Peyer's patch (tissue), 4 donors: Measurements from ENCODE around the gene GATAD2B. TPM values are rescaled to one million over a fixed set of nuclear protein-coding genes. Genes with fewer than 3 reads are reported as not detected.
A peak's percentile ranks its signal among the peaks of the same experiment; 100 is the strongest.

Experiments used
- DNase-seq, 3 donors: peaks; one replicate each; pipeline ENCODE4 v3.0.0-alpha.2; 2017 to 2019
- H3K27ac ChIP-seq, 4 donors: fragments of 200-600 bp; sonication (generic); one replicate each; pipeline ENCODE4 v1.5.1; 2016 to 2019
- H3K27me3 ChIP-seq, 2 donors: fragments of 200-600 bp; sonication (generic); one replicate each; pipeline ENCODE4 v1.5.1; 2019
- H3K36me3 ChIP-seq, 3 donors: fragments of 200-600 bp; sonication (generic); one replicate each; pipeline ENCODE4 v1.5.1; 2016 to 2019
- H3K4me1 ChIP-seq, 4 donors: fragments of 200-600 bp; sonication (generic); one replicate each; pipeline ENCODE4 v1.5.1; 2016 to 2019
- H3K4me3 ChIP-seq, 4 donors: fragments of 200-600 bp; sonication (generic); 1 replicate in 3 of 4; 2 replicates in 1 of 4; pipeline ENCODE4 v1.5.1; 2016 to 2019; ENCODE audit warnings: mild to moderate bottlenecking in 1 of 4
- H3K9me3 ChIP-seq, 4 donors: fragments of 200-600 bp; sonication (generic); one replicate each; pipeline ENCODE4 v1.5.1; 2016 to 2019; ENCODE audit warnings: mild to moderate bottlenecking in 1 of 4
- CTCF ChIP-seq, 6 experiments: fragments of 450-650 bp in 4 of 6; fragments of 200-600 bp in 2 of 6; sonication (generic) in 1 of 6; IDR thresholded peaks; one replicate each; pipeline ENCODE4 v1.5.1; 2017 to 2019; ENCODE audit warnings: antibody characterized with exemption in 6 of 6, mild to moderate bottlenecking in 3 of 6, moderate library complexity in 1 of 6
- POLR2A ChIP-seq, 2 donors: fragments of 450-650 bp; IDR thresholded peaks; one replicate each; pipeline ENCODE4 v1.5.1; 2017; ENCODE audit warnings: antibody characterized with exemption in 2 of 2, mild to moderate bottlenecking in 2 of 2, moderate library complexity in 2 of 2
- total RNA-seq, 4 donors: library from RNA; depleted of rRNA; stranded (reverse); fragments of >200 nt; gene quantifications; one replicate each; pipeline ENCODE4 v1.1.0, GENCODE V29; 2016

GATAD2B gene
- total RNA-seq, 4 donors from 2014 or later = 22.3 to 65.2 (median 24.7) TPM

DNA sequence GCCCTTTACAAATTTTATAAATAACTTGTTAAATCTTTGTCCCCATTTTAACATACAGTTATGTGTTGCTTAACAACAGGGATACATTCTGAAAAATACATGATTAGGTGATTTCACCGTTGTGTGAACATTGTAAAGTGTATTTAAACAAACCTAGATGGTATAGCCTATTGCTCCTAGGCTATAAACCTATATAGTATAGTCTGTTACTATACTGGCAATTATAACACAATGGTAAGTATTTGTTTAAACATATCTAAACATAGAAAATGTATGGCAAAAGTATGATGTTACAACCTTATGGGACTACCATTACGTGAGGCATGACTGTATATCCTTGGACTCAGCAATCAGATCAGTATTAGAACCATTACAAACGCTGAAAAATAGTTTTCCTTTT is 36.6 kb downstream of the GATAD2B start:
- Histone ChIP-seq H3K27me3 (no peaks in the 10 kb centered on the region), H3K36me3 (no peaks in the 10 kb centered on the region), H3K27ac (no peak overlapping the region), H3K4me1 (peaks cover 0 to 52% (median 7%) of the 10 kb centered on the region in 4 donors), H3K4me3 (no peak overlapping the region), H3K9me3 (no peaks in the 10 kb centered on the region)
- TF ChIP-seq POLR2A (IDR thresholded peaks at IDR 0.05) (no peak), CTCF (IDR thresholded peaks at IDR 0.05) (no peak)
- no peak for DNase-seq

DNA sequence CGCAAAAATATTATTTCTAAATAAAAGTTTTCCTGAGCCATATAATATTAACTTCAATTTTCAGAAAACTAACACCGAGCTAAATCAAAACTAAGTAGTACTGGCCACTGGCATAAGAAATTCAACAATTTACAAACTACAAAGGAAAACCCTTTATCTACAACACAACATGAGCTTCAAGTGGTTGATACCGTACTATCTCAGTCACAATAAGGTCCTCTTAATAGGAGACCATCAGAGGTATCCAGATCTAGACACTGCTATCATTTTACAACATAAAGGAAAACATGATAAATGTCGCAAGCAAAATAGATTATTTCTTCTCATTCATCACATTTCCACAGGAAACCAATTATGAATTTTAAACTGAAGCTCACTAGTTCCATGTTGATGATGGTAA is 39.5 kb downstream of the GATAD2B start:
- Histone ChIP-seq H3K4me3 (no peak overlapping the region), H3K36me3 (no peaks in the 10 kb centered on the region), H3K9me3 (no peaks in the 10 kb centered on the region), H3K4me1 (peaks cover 0 to 46% (median 4%) of the 10 kb centered on the region in 4 donors), H3K27ac (no peak overlapping the region), H3K27me3 (no peaks in the 10 kb centered on the region)
- no peak for DNase-seq
- TF ChIP-seq CTCF (IDR thresholded peaks at IDR 0.05) = no peak

DNA sequence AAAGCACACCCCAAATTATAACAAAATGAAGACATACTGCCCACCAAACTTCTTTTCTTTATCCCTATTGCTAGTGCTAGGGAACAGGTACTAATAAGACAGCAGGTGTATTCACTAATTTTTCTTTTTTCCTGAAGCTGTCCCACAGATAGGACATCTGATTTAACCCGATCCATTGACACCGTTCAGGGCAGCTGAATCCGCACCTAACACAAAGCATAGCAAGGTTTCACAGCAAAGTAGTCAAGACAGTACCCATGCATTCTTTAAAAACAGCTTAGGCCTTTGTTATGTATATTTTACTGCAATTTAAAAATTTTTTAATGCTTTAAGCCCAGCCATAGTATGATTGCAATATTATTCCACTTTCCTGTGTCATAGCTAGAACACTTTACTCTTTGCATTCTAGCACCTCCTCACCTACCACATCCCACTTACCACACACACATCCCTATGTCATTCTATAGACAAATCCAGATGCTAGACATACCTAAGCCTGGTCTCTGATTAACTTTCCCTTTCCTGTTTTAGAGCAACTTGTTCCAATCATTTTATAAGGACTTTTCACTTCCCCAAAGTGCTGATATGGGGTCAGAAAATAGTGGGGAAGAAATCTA is 40.4 kb downstream of the GATAD2B start:
- TF ChIP-seq POLR2A (IDR thresholded peaks at IDR 0.05) (no peak), CTCF (IDR thresholded peaks at IDR 0.05) (no peak)
- DNase-seq = no peak
- no peak overlapping the region for H3K4me3 ChIP-seq
- no peak overlapping the region for H3K27ac ChIP-seq
- H3K4me1 ChIP-seq = peaks cover 0 to 38% (median 4%) of the 10 kb centered on the region in 4 donors
- H3K9me3 ChIP-seq = no peaks in the 10 kb centered on the region
- H3K27me3 ChIP-seq = no peaks in the 10 kb centered on the region
- H3K36me3 ChIP-seq = no peaks in the 10 kb centered on the region

DNA sequence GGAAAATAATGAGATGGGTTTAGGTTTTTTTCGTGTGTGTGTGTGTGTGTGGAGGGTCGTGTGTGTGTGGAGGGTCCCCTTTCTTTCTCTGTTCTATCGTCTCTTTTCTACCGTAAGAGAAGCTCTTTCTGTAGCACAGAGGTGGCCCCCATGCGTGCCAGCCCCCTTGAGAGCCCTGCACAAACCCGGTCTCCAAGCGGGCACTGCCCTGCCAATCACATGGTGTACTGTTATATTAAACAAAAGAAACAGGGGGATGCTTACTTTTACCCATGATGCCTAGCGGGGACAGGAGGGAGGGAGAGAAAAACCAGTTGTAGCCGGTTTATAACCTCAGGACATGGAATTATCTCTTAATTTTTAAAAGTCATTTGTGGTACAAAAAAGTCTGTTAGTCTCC is 41.0 kb downstream of the GATAD2B start:
- H3K27me3 ChIP-seq = no peaks in the 10 kb centered on the region
- no peaks in the 10 kb centered on the region for H3K9me3 ChIP-seq
- DNase-seq = no peak
- H3K4me1 ChIP-seq = peaks cover 0 to 33% (median 4%) of the 10 kb centered on the region in 4 donors
- H3K36me3 ChIP-seq = no peaks in the 10 kb centered on the region
- H3K4me3 ChIP-seq = no peak overlapping the region
- TF ChIP-seq CTCF (IDR thresholded peaks at IDR 0.05) = no peak
- no peak for TF ChIP-seq POLR2A (IDR thresholded peaks at IDR 0.05)
- H3K27ac ChIP-seq = no peak overlapping the region

DNA sequence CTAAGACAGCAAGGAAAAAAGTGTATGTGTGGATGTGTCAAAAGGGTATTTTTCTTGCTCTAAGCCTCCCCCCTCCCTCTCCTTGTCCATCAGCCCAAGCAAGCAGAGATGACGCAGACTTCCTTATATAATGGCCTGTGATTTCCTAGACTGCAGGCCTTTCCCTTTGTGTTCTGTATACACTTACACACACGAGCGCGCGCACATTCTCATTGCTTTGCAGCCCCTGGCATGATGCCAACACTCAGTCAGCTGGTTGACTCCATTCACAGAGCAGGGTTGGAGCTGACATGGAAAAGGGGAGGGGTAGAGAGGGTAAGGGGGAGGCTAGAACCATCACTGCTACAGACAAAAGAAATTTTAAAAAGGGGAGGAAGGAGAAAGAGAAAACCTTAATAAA is 41.8 kb downstream of the GATAD2B start:
- H3K4me1 ChIP-seq = peaks cover 0 to 31% (median 4%) of the 10 kb centered on the region in 4 donors
- peak; percentile 47 to 87 (median 83) for DNase-seq
- no peaks in the 10 kb centered on the region for H3K27me3 ChIP-seq
- no peaks in the 10 kb centered on the region for H3K36me3 ChIP-seq
- no peaks in the 10 kb centered on the region for H3K9me3 ChIP-seq
- no peak overlapping the region for H3K4me3 ChIP-seq
- no peak overlapping the region for H3K27ac ChIP-seq
- TF ChIP-seq CTCF (IDR thresholded peaks at IDR 0.05) = no peak
- no peak for TF ChIP-seq POLR2A (IDR thresholded peaks at IDR 0.05)

- Histone ChIP-seq H3K4me3 (no peak overlapping the region), H3K4me1 (peaks cover 0 to 31% (median 4%) of the 10 kb centered on the region in 4 donors), H3K36me3 (no peaks in the 10 kb centered on the region), H3K27ac (no peak overlapping the region), H3K9me3 (no peaks in the 10 kb centered on the region), H3K27me3 (no peaks in the 10 kb centered on the region)
- TF ChIP-seq CTCF (IDR thresholded peaks at IDR 0.05) = no peak
- TF ChIP-seq POLR2A (IDR thresholded peaks at IDR 0.05) = no peak
- DNase-seq = no peak
These were observed 42.7 kb downstream of the GATAD2B start for GRCh38 chr1:153880024-153880423.
